T follicular helper cell (primary cell): Measurements from ENCODE around the gene THOC3.
A peak's percentile ranks its signal among the peaks of the same experiment; 100 is the strongest.
"Not testable (repeated sequence)": the region's sequence is repeated elsewhere in the genome, so short reads cannot be mapped to it uniquely, and the experiment has no call there.

Source experiments
- DNase-seq: peaks from one replicate; pipeline ENCODE4 v3.0.0-alpha.2; 2020; ENCODE audit warnings: low read depth
- total RNA-seq, 2 experiments: gene quantifications; one replicate each; lab custom pipeline; 2026; lab: John Stamatoyannopoulos, UW

The THOC3 gene
- total RNA-seq = 13.4 to 17.9 reads per million in 2 experiments

GRCh38 chr5:175967471-175968372 lies at the start of gene THOC3:
Gene THOC3 (minus strand): TSS chr5:175968315. CDS start chr5:175968208, 107 bp downstream.
- peak; percentile 60 for DNase-seq

GRCh38 chr5:176017324-176017723 lies 49.2 kb upstream of the THOC3 start:
- not testable (repeated sequence) for DNase-seq

GRCh38 chr5:176014360-176014759 lies 46.2 kb upstream of the THOC3 start:
- DNase-seq = not testable (repeated sequence)

GRCh38 chr5:176011088-176011487 lies 43.0 kb upstream of the THOC3 start:
- not testable (repeated sequence) for DNase-seq

GRCh38 chr5:176010202-176010601 lies 42.1 kb upstream of the THOC3 start:
- not testable (repeated sequence) for DNase-seq

- not testable (repeated sequence) for DNase-seq
These were observed 39.1 kb upstream of the THOC3 start for GRCh38 chr5:176007220-176007619.

GRCh38 chr5:176006819-176007218 lies 38.7 kb upstream of the THOC3 start:
- not testable (repeated sequence) for DNase-seq

GRCh38 chr5:175997979-175998378 lies 29.9 kb upstream of the THOC3 start:
- DNase-seq = not testable (repeated sequence)

GRCh38 chr5:175997495-175997894 lies 29.4 kb upstream of the THOC3 start:
- not testable (repeated sequence) for DNase-seq

GRCh38 chr5:175996791-175997190 lies 28.7 kb upstream of the THOC3 start:
- DNase-seq = not testable (repeated sequence)

GRCh38 chr5:175995506-175995905 lies 27.4 kb upstream of the THOC3 start:
- DNase-seq = not testable (repeated sequence)

- DNase-seq = not testable (repeated sequence)
These were observed 11.4 kb upstream of the THOC3 start for GRCh38 chr5:175979371-175979995.

GRCh38 chr5:175968381-175968780 lies 266 bp upstream of the THOC3 start:
- not testable (repeated sequence) for DNase-seq

GRCh38 chr5:175962329-175962728 lies 5.8 kb downstream of the THOC3 start:
- not testable (repeated sequence) for DNase-seq

- not testable (repeated sequence) for DNase-seq
These were observed 7.9 kb downstream of the THOC3 start for GRCh38 chr5:175960228-175960627.

GRCh38 chr5:175958515-175958914 lies 9.6 kb downstream of the THOC3 start:
- not testable (repeated sequence) for DNase-seq

GRCh38 chr5:175954107-175954506 lies 14.0 kb downstream of the THOC3 start:
- not testable (repeated sequence) for DNase-seq

- not testable (repeated sequence) for DNase-seq
These were observed 15.3 kb downstream of the THOC3 start for GRCh38 chr5:175952810-175953209.

- DNase-seq = peak; percentile 1
These were observed 16.7 kb downstream of the THOC3 start for GRCh38 chr5:175951339-175951969.

- DNase-seq = not testable (repeated sequence)
These were observed 19.6 kb downstream of the THOC3 start for GRCh38 chr5:175948329-175949108.

- DNase-seq = not testable (repeated sequence)
These were observed 24.9 kb downstream of the THOC3 start for GRCh38 chr5:175943253-175943652.
